K562 (cell line): ENCODE results near the gene ASIC3. TPM values are rescaled to one million over a fixed set of nuclear protein-coding genes. Genes with fewer than 3 reads are reported as not detected.

Experiments
- CGGBP1 ChIP-seq: fragments of 250-450 bp; sonication (Bioruptor Pico); IDR thresholded peaks from 2 replicates; pipeline ENCODE4 v1.9.0; 2021; ENCODE audit warnings: mild to moderate bottlenecking
- E2F8 ChIP-seq: fragments of 450-650 bp; IDR thresholded peaks from 2 replicates; pipeline ENCODE4 v1.7.1; 2018; ENCODE audit warnings: mild to moderate bottlenecking, low read depth; ENCODE audit not compliant: partially characterized antibody
- HINFP ChIP-seq: fragments of 450-650 bp; conservative IDR thresholded peaks from 2 replicates; pipeline ENCODE4 v1.6.1; 2016; ENCODE audit warnings: missing genetic modification characterization, low read depth, mild to moderate bottlenecking, control low read depth, missing compliant biosample characterization
- KLF1 ChIP-seq: fragments of 450-650 bp; IDR thresholded peaks from 2 replicates; pipeline ENCODE4 v1.6.1; 2016; ENCODE audit warnings: missing genetic modification characterization, missing compliant biosample characterization
- MAX ChIP-seq: sonication (generic); formaldehyde crosslinking; IDR thresholded peaks from 2 replicates; pipeline ENCODE4 v1.9.0; 2022; ENCODE audit warnings: mild to moderate bottlenecking, missing genetic modification reagents
- NCOR1 ChIP-seq: fragments of 450-650 bp; IDR thresholded peaks from 2 replicates; pipeline ENCODE4 v1.6.1; 2016; ENCODE audit warnings: mild to moderate bottlenecking, moderate library complexity
- NONO ChIP-seq, 2 experiments: fragments of 200-400 bp in 1 of 2; fragments of 450-650 bp in 1 of 2; formaldehyde crosslinking in 1 of 2; IDR thresholded peaks; 2 replicates each; pipeline ENCODE4 v1.6.1; 2017; ENCODE audit warnings: low read depth in 2 of 2, mild to moderate bottlenecking in 2 of 2, moderate library complexity in 2 of 2, low read length in 1 of 2
- PHF20 ChIP-seq: fragments of 450-650 bp; IDR thresholded peaks from 2 replicates; pipeline ENCODE4 v1.6.1; 2018; ENCODE audit not compliant: partially characterized antibody
- POLR2AphosphoS5 ChIP-seq: IDR thresholded peaks from 2 replicates; pipeline ENCODE4 v1.6.1; 2011; ENCODE audit warnings: mild to moderate bottlenecking, low read depth, low read length, moderate library complexity; ENCODE audit not compliant: control insufficient read depth, insufficient read depth
- TAF15 ChIP-seq: fragments of 200-400 bp; formaldehyde crosslinking; IDR thresholded peaks from 2 replicates; pipeline ENCODE4 v1.6.1; 2017; ENCODE audit warnings: mild to moderate bottlenecking, low read depth, low read length, moderate library complexity
- ZBTB43 ChIP-seq: sonication (generic); formaldehyde crosslinking; IDR thresholded peaks from 2 replicates; pipeline ENCODE4 v1.8.0; 2023; ENCODE audit warnings: mild to moderate bottlenecking, missing genetic modification reagents
- polyA plus RNA-seq, 8 experiments: library from polyadenylated mRNA; depleted of rRNA in 4 of 8; stranded (reverse) in 5 of 8; unstranded in 3 of 8; fragments of >200 nt; fragmentation: Nextera tagmentation in 2 of 8; fragmentation: Illumina TruSeq in 1 of 8; extraction: Ambion mirVana in 2 of 8; extraction: Trizol in 1 of 8; gene quantifications; 2 replicates each; pipeline versions ENCODE4 v1.2.1 to v1.2.3, GENCODE V29; 2011 to 2014; ENCODE audit warnings: inconsistent platforms in 1 of 8, missing spikeins in 1 of 8
- total RNA-seq, 7 experiments: library from RNA; depleted of rRNA in 6 of 7; stranded (reverse); fragments of >200 nt in 6 of 7; fragmentation: Illumina TruSeq in 2 of 7; extraction: Trizol in 2 of 7; gene quantifications; 2 replicates each; pipeline versions ENCODE4 v1.2.1 to v1.2.3, GENCODE V29; 2011 to 2021; ENCODE audit warnings: low replicate concordance in 1 of 7

The ASIC3 gene
- total and polyA plus RNA-seq, 9 of the 15 experiments (the other 6 are each of a cell fraction or from before 2014, with no cell fraction given) = 0.11 to 5.0 (median 0.87) TPM

- peak; percentile 60; the same call in 1 of the 2 replicates for TF ChIP-seq HINFP (tag)
- no peak for TF ChIP-seq TAF15
- TF ChIP-seq E2F8 = peak; percentile 81
- TF ChIP-seq NONO (IDR thresholded peaks at IDR 0.05; ENCODE audit: low read depth in 2 of 2, low read length in 1 of 2) = peak in 1 of 2 experiments; percentile 93; a peak in 2 of 4 replicates
- TF ChIP-seq ZBTB43 = no peak
- TF ChIP-seq POLR2AphosphoS5 = peak; percentile 65
- TF ChIP-seq KLF1 (tag) = no peak; the same call in 1 of the 2 replicates
- TF ChIP-seq PHF20 = peak; percentile 81
- TF ChIP-seq MAX (CRISPR knock-in tag) = peak; percentile 80
- 0 out of 2 replicates have a peak, but pooled peaks have one; percentile 39 for TF ChIP-seq CGGBP1 (CRISPR knock-in tag)
- peak; percentile 59; the same call in 1 of the 2 replicates for TF ChIP-seq NCOR1
Measured at GRCh38 chr7:151008511-151009323, 39.6 kb upstream of the ASIC3 start (continued).
